Liver (tissue), 3 donors: ENCODE results near the gene IFITM10.

Experiments used
- HNF4A ChIP-seq, 2 donors: conservative IDR thresholded peaks; 2 replicates each; pipeline ENCODE4 v1.6.1; 2016; ENCODE audit warnings: antibody characterized with exemption in 2 of 2, mild to moderate bottlenecking in 2 of 2
- RAD21 ChIP-seq, 2 donors: IDR thresholded peaks; 2 replicates each; pipeline ENCODE4 v1.6.1; 2016; ENCODE audit warnings: antibody characterized with exemption in 2 of 2, mild to moderate bottlenecking in 2 of 2
- RXRA ChIP-seq, 2 donors: IDR thresholded peaks; 2 replicates each; pipeline ENCODE4 v1.6.1; 2017 to 2018; ENCODE audit warnings: antibody characterized with exemption in 2 of 2, mild to moderate bottlenecking in 1 of 2
- TF ChIP-seq, protein P1 (sequence below): fragments of 150-350 bp; IDR thresholded peaks from 2 replicates; pipeline ENCODE4 v1.5.1; 2017; ENCODE audit warnings: improper control_type of control experiment, low read depth, low read length; ENCODE audit not compliant: missing input control
- TF ChIP-seq, protein P2 (sequence below): IDR thresholded peaks from 2 replicates; pipeline ENCODE4 v1.6.1; 2016; ENCODE audit warnings: antibody characterized with exemption, mild to moderate bottlenecking
- donor health status: healthy.
- donor health status: healthy.

DNA sequence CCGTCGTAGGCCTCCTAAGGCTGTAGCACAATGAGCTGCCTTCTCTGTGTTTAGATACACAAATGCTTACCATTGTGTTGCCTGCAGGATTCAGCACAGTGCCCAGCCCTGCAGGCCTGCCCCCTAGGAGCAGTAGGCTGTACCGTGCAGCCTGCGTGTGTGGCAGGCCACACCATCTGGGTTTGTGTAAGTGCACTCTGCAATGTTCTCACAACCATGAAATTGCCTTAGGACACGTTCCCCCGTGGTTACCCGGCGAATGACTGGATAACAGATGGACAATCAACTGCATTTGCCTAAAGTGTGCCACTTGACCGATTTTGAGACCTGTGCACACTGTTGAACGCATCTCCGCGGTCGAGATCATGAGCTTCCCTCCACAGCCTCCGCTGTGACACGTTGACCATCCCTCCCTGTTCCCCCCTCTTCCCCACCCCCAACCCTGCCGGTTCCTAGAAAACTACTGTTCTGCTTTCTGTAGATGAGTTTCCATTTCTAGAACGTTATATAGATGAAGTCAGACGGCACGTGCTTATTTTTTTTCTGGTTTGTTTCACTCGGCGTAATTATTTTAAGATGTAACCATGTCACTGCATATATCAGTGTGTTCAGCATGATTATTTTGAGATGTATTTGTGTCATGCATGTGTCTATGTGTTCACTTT lies 35.5 kb upstream of the IFITM10 start:
- TF ChIP-seq RXRA (IDR thresholded peaks at IDR 0.05), result no peak
- TF ChIP-seq, protein P1, sequence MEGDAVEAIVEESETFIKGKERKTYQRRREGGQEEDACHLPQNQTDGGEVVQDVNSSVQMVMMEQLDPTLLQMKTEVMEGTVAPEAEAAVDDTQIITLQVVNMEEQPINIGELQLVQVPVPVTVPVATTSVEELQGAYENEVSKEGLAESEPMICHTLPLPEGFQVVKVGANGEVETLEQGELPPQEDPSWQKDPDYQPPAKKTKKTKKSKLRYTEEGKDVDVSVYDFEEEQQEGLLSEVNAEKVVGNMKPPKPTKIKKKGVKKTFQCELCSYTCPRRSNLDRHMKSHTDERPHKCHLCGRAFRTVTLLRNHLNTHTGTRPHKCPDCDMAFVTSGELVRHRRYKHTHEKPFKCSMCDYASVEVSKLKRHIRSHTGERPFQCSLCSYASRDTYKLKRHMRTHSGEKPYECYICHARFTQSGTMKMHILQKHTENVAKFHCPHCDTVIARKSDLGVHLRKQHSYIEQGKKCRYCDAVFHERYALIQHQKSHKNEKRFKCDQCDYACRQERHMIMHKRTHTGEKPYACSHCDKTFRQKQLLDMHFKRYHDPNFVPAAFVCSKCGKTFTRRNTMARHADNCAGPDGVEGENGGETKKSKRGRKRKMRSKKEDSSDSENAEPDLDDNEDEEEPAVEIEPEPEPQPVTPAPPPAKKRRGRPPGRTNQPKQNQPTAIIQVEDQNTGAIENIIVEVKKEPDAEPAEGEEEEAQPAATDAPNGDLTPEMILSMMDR, result no peak
- TF ChIP-seq, protein P2, sequence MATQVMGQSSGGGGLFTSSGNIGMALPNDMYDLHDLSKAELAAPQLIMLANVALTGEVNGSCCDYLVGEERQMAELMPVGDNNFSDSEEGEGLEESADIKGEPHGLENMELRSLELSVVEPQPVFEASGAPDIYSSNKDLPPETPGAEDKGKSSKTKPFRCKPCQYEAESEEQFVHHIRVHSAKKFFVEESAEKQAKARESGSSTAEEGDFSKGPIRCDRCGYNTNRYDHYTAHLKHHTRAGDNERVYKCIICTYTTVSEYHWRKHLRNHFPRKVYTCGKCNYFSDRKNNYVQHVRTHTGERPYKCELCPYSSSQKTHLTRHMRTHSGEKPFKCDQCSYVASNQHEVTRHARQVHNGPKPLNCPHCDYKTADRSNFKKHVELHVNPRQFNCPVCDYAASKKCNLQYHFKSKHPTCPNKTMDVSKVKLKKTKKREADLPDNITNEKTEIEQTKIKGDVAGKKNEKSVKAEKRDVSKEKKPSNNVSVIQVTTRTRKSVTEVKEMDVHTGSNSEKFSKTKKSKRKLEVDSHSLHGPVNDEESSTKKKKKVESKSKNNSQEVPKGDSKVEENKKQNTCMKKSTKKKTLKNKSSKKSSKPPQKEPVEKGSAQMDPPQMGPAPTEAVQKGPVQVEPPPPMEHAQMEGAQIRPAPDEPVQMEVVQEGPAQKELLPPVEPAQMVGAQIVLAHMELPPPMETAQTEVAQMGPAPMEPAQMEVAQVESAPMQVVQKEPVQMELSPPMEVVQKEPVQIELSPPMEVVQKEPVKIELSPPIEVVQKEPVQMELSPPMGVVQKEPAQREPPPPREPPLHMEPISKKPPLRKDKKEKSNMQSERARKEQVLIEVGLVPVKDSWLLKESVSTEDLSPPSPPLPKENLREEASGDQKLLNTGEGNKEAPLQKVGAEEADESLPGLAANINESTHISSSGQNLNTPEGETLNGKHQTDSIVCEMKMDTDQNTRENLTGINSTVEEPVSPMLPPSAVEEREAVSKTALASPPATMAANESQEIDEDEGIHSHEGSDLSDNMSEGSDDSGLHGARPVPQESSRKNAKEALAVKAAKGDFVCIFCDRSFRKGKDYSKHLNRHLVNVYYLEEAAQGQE, result no peak
- no peak for TF ChIP-seq RAD21 (IDR thresholded peaks at IDR 0.05)
- no peak for TF ChIP-seq HNF4A (conservative IDR thresholded peaks at IDR 0.05)
